GM23338 (cell line): ENCODE data around the gene EREG. TPM values are rescaled to one million over a fixed set of nuclear protein-coding genes. Genes with fewer than 3 reads are reported as not detected.

Experiments used
- ATAC-seq: fragments of 200-7000 bp; cut with Tn5 transposase; 3 replicates; pipeline ENCODE4 v1.9.1; 2020
- DNase-seq: peaks from one replicate; pipeline ENCODE4 v3.0.0-alpha.2; 2015; ENCODE audit warnings: low spot score
- H2AFZ ChIP-seq: fragments of 200-600 bp; sonication (generic); 2 replicates; pipeline ENCODE4 v1.8.0; 2016; ENCODE audit warnings: antibody characterized with exemption, mild to moderate bottlenecking, moderate library complexity
- H3F3A ChIP-seq: fragments of 200-600 bp; sonication (generic); replicated peaks from 2 replicates; pipeline ENCODE4 v1.8.0; 2017; ENCODE audit warnings: antibody characterized with exemption, mixed run types, low read depth
- H3K27ac ChIP-seq: fragments of 200-600 bp; sonication (generic); 2 replicates; pipeline ENCODE4 v1.6.1; 2016; ENCODE audit warnings: low read depth
- H3K27me3 ChIP-seq: fragments of 200-600 bp; sonication (generic); 2 replicates; pipeline ENCODE4 v1.8.0; 2016; ENCODE audit warnings: mild to moderate bottlenecking, mixed run types, moderate library complexity; ENCODE audit not compliant: insufficient read depth
- H3K36me3 ChIP-seq: fragments of 200-600 bp; sonication (generic); 2 replicates; pipeline ENCODE4 v1.8.0; 2016; ENCODE audit warnings: mild to moderate bottlenecking; ENCODE audit not compliant: insufficient read depth
- H3K4me1 ChIP-seq: fragments of 200-600 bp; sonication (generic); 2 replicates; pipeline ENCODE4 v1.8.0; 2016; ENCODE audit warnings: mild to moderate bottlenecking, moderate library complexity; ENCODE audit not compliant: insufficient read depth
- H3K4me2 ChIP-seq: fragments of 200-600 bp; sonication (generic); 2 replicates; pipeline ENCODE4 v1.7.1; 2017; ENCODE audit warnings: mixed run types
- H3K4me3 ChIP-seq: fragments of 200-600 bp; sonication (generic); 2 replicates; pipeline ENCODE4 v1.6.1; 2016; ENCODE audit warnings: mixed run types
- H3K79me2 ChIP-seq: fragments of 200-600 bp; sonication (generic); replicated peaks from 2 replicates; pipeline ENCODE4 v1.8.0; 2017; ENCODE audit warnings: mild to moderate bottlenecking; ENCODE audit not compliant: insufficient read depth
- H3K9me2 ChIP-seq: fragments of 200-600 bp; sonication (generic); 2 replicates; pipeline ENCODE4 v1.8.0; 2017; ENCODE audit not compliant: insufficient read depth
- H4K20me1 ChIP-seq: fragments of 200-600 bp; sonication (generic); replicated peaks from 2 replicates; pipeline ENCODE4 v1.8.0; 2017; ENCODE audit warnings: mild to moderate bottlenecking; ENCODE audit not compliant: insufficient read depth
- H3K27ac Mint-ChIP-seq: 2 replicates; pipeline ENCODE4 v1.8.0; 2020; ENCODE audit warnings: inconsistent platforms, mild to moderate bottlenecking, moderate library complexity, mixed read lengths
- H3K27me3 Mint-ChIP-seq: 3 replicates; pipeline ENCODE4 v1.8.0; 2022; ENCODE audit warnings: low read depth, mild to moderate bottlenecking, moderate library complexity, mixed read lengths, inconsistent platforms; ENCODE audit not compliant: insufficient read depth, poor library complexity
- H3K36me3 Mint-ChIP-seq: 3 replicates; pipeline ENCODE4 v1.8.0; 2021; ENCODE audit warnings: low read depth, mild to moderate bottlenecking, inconsistent platforms, moderate library complexity, mixed read lengths
- H3K4me1 Mint-ChIP-seq: 3 replicates; pipeline ENCODE4 v1.8.0; 2020; ENCODE audit warnings: mild to moderate bottlenecking, inconsistent platforms, mixed read lengths
- H3K4me3 Mint-ChIP-seq: 3 replicates; pipeline ENCODE4 v1.8.0; 2021; ENCODE audit warnings: moderate library complexity, mild to moderate bottlenecking, inconsistent platforms, mixed read lengths
- H3K9me3 Mint-ChIP-seq: 3 replicates; pipeline ENCODE4 v1.8.0; 2020; ENCODE audit warnings: moderate library complexity, mild to moderate bottlenecking, inconsistent platforms, mixed read lengths
- CREB1 ChIP-seq: fragments of 250-450 bp; sonication (Bioruptor Pico); IDR thresholded peaks from 2 replicates; pipeline ENCODE4 v1.5.0; 2020; ENCODE audit warnings: low read depth, mild to moderate bottlenecking, moderate library complexity
- CTCF ChIP-seq, 2 experiments: fragments of 200-600 bp in 1 of 2; sonication (generic) in 1 of 2; conservative IDR thresholded peaks; 2 replicates each; pipeline versions ENCODE4 v1.5.1 to v1.6.1; 2016 to 2017; ENCODE audit warnings: antibody characterized with exemption in 2 of 2, low read depth in 2 of 2, mild to moderate bottlenecking in 2 of 2, moderate library complexity in 1 of 2
- EZH2 ChIP-seq: fragments of 200-600 bp; sonication (generic); IDR thresholded peaks from one replicate; pipeline ENCODE4 v1.8.0; 2017; ENCODE audit warnings: antibody characterized with exemption, mild to moderate bottlenecking, low read depth; ENCODE audit not compliant: unreplicated experiment
- EZH2phosphoT487 ChIP-seq: fragments of 200-600 bp; sonication (generic); IDR thresholded peaks from one replicate; pipeline ENCODE4 v1.8.1; 2018; ENCODE audit warnings: antibody characterized with exemption; ENCODE audit not compliant: unreplicated experiment
- JUNB ChIP-seq: IDR thresholded peaks from one replicate; pipeline ENCODE4 v1.6.1; 2016; ENCODE audit warnings: antibody characterized with exemption; ENCODE audit not compliant: unreplicated experiment
- NANOG ChIP-seq: IDR thresholded peaks from 2 replicates; pipeline ENCODE4 v1.6.1; 2016; ENCODE audit warnings: antibody characterized with exemption, borderline replicate concordance
- POLR2AphosphoS5 ChIP-seq: IDR thresholded peaks from 2 replicates; pipeline ENCODE4 v1.6.1; 2016; ENCODE audit warnings: antibody characterized with exemption, low read depth
- STAT1 ChIP-seq: IDR thresholded peaks from one replicate; pipeline ENCODE4 v1.6.1; 2016; ENCODE audit warnings: antibody characterized with exemption; ENCODE audit not compliant: unreplicated experiment
- ZNF114 ChIP-seq: fragments of 250-450 bp; sonication (Bioruptor Pico); IDR thresholded peaks from 2 replicates; pipeline ENCODE4 v1.5.0; 2020; ENCODE audit warnings: mild to moderate bottlenecking, moderate library complexity
- ZNF331 ChIP-seq: fragments of 250-450 bp; sonication (Bioruptor Pico); IDR thresholded peaks from 2 replicates; pipeline ENCODE4 v1.5.0; 2020; ENCODE audit warnings: low read depth, mild to moderate bottlenecking, moderate library complexity
- ZNF462 ChIP-seq: fragments of 250-450 bp; sonication (Bioruptor Pico); IDR thresholded peaks from 2 replicates; pipeline ENCODE4 v1.5.0; 2020; ENCODE audit warnings: mild to moderate bottlenecking, moderate library complexity
- polyA plus RNA-seq: library from polyadenylated mRNA; unstranded; fragments of >200 nt; fragmentation: Nextera tagmentation; extraction: Ambion mirVana; gene quantifications from 2 replicates; pipeline ENCODE4 v1.2.1, GENCODE V29; 2016
- total RNA-seq: library from RNA; depleted of rRNA; stranded (reverse); fragments of >200 nt; shearing (Covaris generic); gene quantifications from 2 replicates; pipeline ENCODE4 v1.2.3, GENCODE V29; 2014
- TF ChIP-seq, protein P1 (sequence below): IDR thresholded peaks from one replicate; pipeline ENCODE4 v1.6.1; 2018; ENCODE audit warnings: antibody characterized with exemption; ENCODE audit not compliant: unreplicated experiment
- TF ChIP-seq, protein P2 (sequence below): IDR thresholded peaks from 2 replicates; pipeline ENCODE4 v1.6.1; 2016; ENCODE audit warnings: antibody characterized with exemption

Gene EREG
- total and polyA plus RNA-seq, 2 experiments from 2014 or later: not detected

- H4K20me1 ChIP-seq: no peaks in the 10 kb centered on the region
- TF ChIP-seq ZNF462 (CRISPR knock-in tag): no peak
- TF ChIP-seq ZNF331 (CRISPR knock-in tag): no peak
- TF ChIP-seq JUNB: no peak
- TF ChIP-seq NANOG: no peak
- TF ChIP-seq STAT1: no peak
- TF ChIP-seq EZH2: no peak
- TF ChIP-seq POLR2AphosphoS5: no peak
- TF ChIP-seq EZH2phosphoT487: no peak
- TF ChIP-seq ZNF114: no peak
- no peak for TF ChIP-seq CTCF (conservative IDR thresholded peaks at IDR 0.05; ENCODE audit: low read depth in 2 of 2)
- TF ChIP-seq, protein P1, sequence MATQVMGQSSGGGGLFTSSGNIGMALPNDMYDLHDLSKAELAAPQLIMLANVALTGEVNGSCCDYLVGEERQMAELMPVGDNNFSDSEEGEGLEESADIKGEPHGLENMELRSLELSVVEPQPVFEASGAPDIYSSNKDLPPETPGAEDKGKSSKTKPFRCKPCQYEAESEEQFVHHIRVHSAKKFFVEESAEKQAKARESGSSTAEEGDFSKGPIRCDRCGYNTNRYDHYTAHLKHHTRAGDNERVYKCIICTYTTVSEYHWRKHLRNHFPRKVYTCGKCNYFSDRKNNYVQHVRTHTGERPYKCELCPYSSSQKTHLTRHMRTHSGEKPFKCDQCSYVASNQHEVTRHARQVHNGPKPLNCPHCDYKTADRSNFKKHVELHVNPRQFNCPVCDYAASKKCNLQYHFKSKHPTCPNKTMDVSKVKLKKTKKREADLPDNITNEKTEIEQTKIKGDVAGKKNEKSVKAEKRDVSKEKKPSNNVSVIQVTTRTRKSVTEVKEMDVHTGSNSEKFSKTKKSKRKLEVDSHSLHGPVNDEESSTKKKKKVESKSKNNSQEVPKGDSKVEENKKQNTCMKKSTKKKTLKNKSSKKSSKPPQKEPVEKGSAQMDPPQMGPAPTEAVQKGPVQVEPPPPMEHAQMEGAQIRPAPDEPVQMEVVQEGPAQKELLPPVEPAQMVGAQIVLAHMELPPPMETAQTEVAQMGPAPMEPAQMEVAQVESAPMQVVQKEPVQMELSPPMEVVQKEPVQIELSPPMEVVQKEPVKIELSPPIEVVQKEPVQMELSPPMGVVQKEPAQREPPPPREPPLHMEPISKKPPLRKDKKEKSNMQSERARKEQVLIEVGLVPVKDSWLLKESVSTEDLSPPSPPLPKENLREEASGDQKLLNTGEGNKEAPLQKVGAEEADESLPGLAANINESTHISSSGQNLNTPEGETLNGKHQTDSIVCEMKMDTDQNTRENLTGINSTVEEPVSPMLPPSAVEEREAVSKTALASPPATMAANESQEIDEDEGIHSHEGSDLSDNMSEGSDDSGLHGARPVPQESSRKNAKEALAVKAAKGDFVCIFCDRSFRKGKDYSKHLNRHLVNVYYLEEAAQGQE: no peak
- TF ChIP-seq, protein P2, sequence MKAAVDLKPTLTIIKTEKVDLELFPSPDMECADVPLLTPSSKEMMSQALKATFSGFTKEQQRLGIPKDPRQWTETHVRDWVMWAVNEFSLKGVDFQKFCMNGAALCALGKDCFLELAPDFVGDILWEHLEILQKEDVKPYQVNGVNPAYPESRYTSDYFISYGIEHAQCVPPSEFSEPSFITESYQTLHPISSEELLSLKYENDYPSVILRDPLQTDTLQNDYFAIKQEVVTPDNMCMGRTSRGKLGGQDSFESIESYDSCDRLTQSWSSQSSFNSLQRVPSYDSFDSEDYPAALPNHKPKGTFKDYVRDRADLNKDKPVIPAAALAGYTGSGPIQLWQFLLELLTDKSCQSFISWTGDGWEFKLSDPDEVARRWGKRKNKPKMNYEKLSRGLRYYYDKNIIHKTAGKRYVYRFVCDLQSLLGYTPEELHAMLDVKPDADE: no peak
- no peak for TF ChIP-seq CREB1
- no peaks in the 10 kb centered on the region for H3K79me2 ChIP-seq
- H3K9me3 Mint-ChIP-seq: no peaks in the 10 kb centered on the region
- H3K4me3 Mint-ChIP-seq: no peak overlapping the region
- H3K27ac Mint-ChIP-seq: no peak overlapping the region
- H3F3A ChIP-seq: no peaks in the 10 kb centered on the region
- H3K27me3 Mint-ChIP-seq: no peaks in the 10 kb centered on the region
- H3K9me2 ChIP-seq: 0 out of 2 replicates have a peak, but pooled peaks cover 4% of the 10 kb centered on the region
- no peak overlapping the region for H2AFZ ChIP-seq
- H3K36me3 ChIP-seq: no peaks in the 10 kb centered on the region
- no peak overlapping the region for H3K4me3 ChIP-seq
- no peak overlapping the region for H3K4me2 ChIP-seq
- no peaks in the 10 kb centered on the region for H3K4me1 Mint-ChIP-seq
- DNase-seq (no peak), ATAC-seq (no peak)
- H3K27ac ChIP-seq: no peak overlapping the region
- H3K27me3 ChIP-seq: no peaks in the 10 kb centered on the region
- no peaks in the 10 kb centered on the region for H3K36me3 Mint-ChIP-seq
- H3K4me1 ChIP-seq: no peaks in the 10 kb centered on the region
Measured at GRCh38 chr4:74433043-74433442, 68.1 kb downstream of the EREG start.
